Parathyroid adenoma (tissue), 2 donors: ENCODE results near the gene ROBO1.

Experiments used
- H2AFZ ChIP-seq: fragments of 300-600 bp; sonication (generic); one replicate; pipeline ENCODE4 v1.7.0; 2017; ENCODE audit warnings: antibody characterized with exemption, mild to moderate bottlenecking
- H3K27ac ChIP-seq: fragments of 300-600 bp; sonication (generic); one replicate; pipeline ENCODE4 v1.7.0; 2017
- H3K27me3 ChIP-seq: fragments of 300-600 bp; sonication (generic); one replicate; pipeline ENCODE4 v1.7.0; 2017; ENCODE audit warnings: low read length; ENCODE audit not compliant: control insufficient read depth, insufficient read depth
- H3K36me3 ChIP-seq: fragments of 300-600 bp; sonication (generic); one replicate; pipeline ENCODE4 v1.7.0; 2017; ENCODE audit warnings: low read length; ENCODE audit not compliant: control insufficient read depth, insufficient read depth
- H3K4me1 ChIP-seq: fragments of 300-600 bp; sonication (generic); one replicate; pipeline ENCODE4 v1.7.0; 2017; ENCODE audit warnings: control low read depth
- H3K4me2 ChIP-seq: fragments of 300-600 bp; sonication (generic); one replicate; pipeline ENCODE4 v1.7.0; 2017; ENCODE audit warnings: low read length
- H3K4me3 ChIP-seq: fragments of 300-600 bp; sonication (generic); one replicate; pipeline ENCODE4 v1.7.0; 2017; ENCODE audit warnings: low read depth, low read length
- H3K79me2 ChIP-seq: fragments of 300-600 bp; sonication (generic); one replicate; pipeline ENCODE4 v1.7.0; 2017; ENCODE audit warnings: control low read depth
- H3K9ac ChIP-seq: fragments of 300-600 bp; sonication (generic); one replicate; pipeline ENCODE4 v1.7.0; 2017; ENCODE audit warnings: mild to moderate bottlenecking
- H3K9me3 ChIP-seq: fragments of 300-600 bp; sonication (generic); one replicate; pipeline ENCODE4 v1.7.0; 2017; ENCODE audit warnings: low read length; ENCODE audit not compliant: control insufficient read depth
- TF ChIP-seq, protein P1 (sequence below): fragments of 300-600 bp; sonication (generic); IDR thresholded peaks from one replicate; pipeline ENCODE4 v1.7.0; 2017; ENCODE audit warnings: antibody characterized with exemption, mild to moderate bottlenecking
- donor health status: primary hyperparathyroidism.

The ROBO1 gene

DNA sequence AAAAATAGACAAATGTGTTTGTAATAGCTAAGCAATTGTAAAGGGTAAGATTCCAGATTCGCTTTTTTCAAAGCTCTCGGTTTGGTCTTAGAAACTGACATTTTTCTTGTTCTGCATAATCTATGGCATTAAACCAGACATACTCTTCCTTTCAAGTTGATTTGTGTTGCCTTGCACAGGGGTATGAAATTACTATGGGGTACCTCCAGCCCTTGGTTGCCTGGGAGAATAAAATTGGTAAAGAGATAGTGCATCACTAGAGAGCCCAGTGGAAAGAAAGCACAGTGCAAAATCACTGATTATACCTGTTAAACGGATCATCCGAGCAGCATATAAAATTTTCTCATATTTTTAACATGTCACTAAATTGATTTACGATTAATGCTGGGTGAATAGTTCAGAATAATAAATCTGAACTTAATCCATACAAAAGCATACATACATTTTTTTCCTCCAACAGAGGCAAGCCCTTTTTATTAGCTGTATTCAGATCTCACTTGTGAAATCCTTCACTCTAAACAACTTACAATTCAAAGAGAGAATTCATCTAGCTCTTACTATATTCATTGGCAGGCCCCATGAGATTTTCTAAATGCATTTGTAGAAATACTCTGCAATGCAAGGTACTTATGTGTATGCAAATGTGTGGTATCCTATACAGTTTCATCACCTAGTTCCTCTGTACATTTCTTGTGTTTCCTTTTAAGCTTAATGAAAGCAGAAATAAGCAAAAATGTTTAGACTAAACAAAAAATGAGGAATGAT is 224.4 kb downstream of the ROBO1 start:
- Histone ChIP-seq H3K27ac (no peak overlapping the region), H3K9me3 (no peaks in the 10 kb centered on the region), H3K36me3 (no peaks in the 10 kb centered on the region), H3K4me1 (no peaks in the 10 kb centered on the region), H2AFZ (no peak overlapping the region), H3K9ac (no peak overlapping the region), H3K4me3 (no peak overlapping the region), H3K27me3 (no peaks in the 10 kb centered on the region), H3K79me2 (no peaks in the 10 kb centered on the region), H3K4me2 (no peak overlapping the region)
- TF ChIP-seq, protein P1, sequence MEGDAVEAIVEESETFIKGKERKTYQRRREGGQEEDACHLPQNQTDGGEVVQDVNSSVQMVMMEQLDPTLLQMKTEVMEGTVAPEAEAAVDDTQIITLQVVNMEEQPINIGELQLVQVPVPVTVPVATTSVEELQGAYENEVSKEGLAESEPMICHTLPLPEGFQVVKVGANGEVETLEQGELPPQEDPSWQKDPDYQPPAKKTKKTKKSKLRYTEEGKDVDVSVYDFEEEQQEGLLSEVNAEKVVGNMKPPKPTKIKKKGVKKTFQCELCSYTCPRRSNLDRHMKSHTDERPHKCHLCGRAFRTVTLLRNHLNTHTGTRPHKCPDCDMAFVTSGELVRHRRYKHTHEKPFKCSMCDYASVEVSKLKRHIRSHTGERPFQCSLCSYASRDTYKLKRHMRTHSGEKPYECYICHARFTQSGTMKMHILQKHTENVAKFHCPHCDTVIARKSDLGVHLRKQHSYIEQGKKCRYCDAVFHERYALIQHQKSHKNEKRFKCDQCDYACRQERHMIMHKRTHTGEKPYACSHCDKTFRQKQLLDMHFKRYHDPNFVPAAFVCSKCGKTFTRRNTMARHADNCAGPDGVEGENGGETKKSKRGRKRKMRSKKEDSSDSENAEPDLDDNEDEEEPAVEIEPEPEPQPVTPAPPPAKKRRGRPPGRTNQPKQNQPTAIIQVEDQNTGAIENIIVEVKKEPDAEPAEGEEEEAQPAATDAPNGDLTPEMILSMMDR, result no peak

DNA sequence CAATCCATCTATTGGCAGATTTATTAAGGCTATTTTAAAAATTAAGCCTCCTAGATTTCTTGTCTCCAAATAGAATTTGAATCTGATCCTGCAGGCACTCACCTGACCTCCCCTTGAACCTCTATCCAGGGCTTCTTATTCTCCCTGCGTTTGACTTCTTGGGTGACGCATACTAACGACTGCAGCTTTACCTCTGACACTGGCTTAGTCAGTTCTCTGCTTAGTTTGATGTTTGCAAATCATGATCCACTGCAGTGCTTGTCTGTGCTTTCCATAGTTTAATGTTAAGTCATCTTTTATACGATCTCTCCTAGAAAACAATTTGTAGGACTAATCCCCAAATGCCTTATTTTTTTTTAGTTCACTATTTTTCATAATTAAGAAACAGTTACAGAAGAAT is 233.1 kb downstream of the ROBO1 start:
- H3K4me3 ChIP-seq, result no peak overlapping the region
- H3K4me1 ChIP-seq, result no peaks in the 10 kb centered on the region
- H3K9me3 ChIP-seq, result no peaks in the 10 kb centered on the region
- no peak overlapping the region for H2AFZ ChIP-seq
- H3K27me3 ChIP-seq, result no peaks in the 10 kb centered on the region
- H3K4me2 ChIP-seq, result no peak overlapping the region
- no peaks in the 10 kb centered on the region for H3K79me2 ChIP-seq
- TF ChIP-seq, protein P1, result no peak
- H3K27ac ChIP-seq, result no peak overlapping the region
- no peak overlapping the region for H3K9ac ChIP-seq
- no peaks in the 10 kb centered on the region for H3K36me3 ChIP-seq

DNA sequence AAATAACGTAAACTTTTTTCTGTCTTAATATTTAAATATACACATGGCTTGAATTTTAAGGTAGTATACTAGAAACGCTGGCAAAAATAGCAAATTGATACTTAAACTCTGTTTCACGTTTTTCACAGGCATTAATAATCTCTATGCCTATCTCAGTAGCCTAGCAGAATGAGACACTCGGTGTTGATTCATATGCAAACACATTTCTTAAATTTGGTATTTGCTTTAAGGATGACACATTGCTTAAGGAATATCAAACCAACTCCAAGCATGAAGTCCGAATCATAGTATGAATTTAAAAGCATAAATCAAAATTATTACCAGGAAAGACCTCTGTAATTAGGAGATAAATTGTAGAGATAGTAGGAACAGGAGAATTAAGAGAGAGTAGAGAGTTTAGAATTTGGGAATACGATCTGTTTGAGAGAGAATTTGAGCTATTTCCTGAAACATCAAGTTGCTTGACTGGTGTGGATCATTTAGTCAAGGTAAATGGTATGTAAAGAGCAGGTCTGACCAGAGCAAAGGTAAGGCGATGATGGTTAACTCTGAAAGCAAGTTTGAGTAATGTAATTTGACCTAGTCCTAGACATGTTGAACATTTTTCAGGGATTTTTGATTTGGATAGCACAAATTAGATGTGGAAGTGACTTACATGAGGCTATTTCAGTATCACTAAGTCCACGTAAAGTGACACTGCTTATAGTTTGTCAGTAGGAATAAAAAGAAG is 236.1 kb downstream of the ROBO1 start:
- Histone ChIP-seq H3K27ac (no peak overlapping the region), H3K4me1 (no peaks in the 10 kb centered on the region), H2AFZ (no peak overlapping the region), H3K4me3 (no peak overlapping the region), H3K9me3 (no peaks in the 10 kb centered on the region), H3K36me3 (no peaks in the 10 kb centered on the region), H3K79me2 (no peaks in the 10 kb centered on the region), H3K4me2 (no peak overlapping the region), H3K27me3 (no peaks in the 10 kb centered on the region), H3K9ac (no peak overlapping the region)
- TF ChIP-seq, protein P1, result no peak

DNA sequence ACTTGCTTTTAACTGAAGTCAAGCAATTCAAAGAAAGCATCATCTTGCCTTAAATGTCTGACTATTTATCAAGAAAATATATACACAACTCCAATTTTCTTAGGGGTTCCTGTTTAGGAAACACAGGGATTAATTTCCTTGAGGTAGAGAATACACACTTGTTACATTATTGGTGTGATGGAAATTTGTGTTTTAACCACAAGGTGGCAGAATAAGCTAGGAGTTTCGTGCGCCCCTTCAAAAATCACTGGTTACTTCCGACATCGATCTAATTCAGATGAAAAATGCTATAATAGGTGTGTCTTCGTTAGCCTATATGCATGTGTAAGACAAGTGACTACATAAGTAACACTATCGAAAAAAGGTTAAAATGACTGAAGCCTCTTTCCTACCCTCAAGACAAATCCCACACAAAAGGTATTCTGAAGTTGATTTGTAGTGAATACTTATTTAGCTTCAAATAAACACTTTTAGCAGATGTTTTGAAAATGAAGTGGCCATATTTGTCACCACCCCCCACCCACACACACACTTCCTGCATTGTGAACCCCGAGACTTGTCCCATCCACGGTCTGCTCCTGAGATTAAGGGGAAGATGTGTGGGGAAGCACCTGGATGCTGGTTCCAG is 246.5 kb downstream of the ROBO1 start:
- H3K4me1 ChIP-seq, result no peaks in the 10 kb centered on the region
- no peak overlapping the region for H3K4me2 ChIP-seq
- H2AFZ ChIP-seq, result no peak overlapping the region

More for the DNA sequence above, 246.5 kb downstream of the ROBO1 start:
- Histone ChIP-seq H3K27me3 (no peaks in the 10 kb centered on the region), H3K79me2 (no peaks in the 10 kb centered on the region), H3K27ac (no peak overlapping the region), H3K36me3 (no peaks in the 10 kb centered on the region), H3K4me3 (no peak overlapping the region), H3K9me3 (no peaks in the 10 kb centered on the region), H3K9ac (no peak overlapping the region)
- TF ChIP-seq, protein P1, result no peak
